ENCODE data around the gene ADAMTS2. TPM values are rescaled to one million over a fixed set of nuclear protein-coding genes. Genes with fewer than 3 reads are reported as not detected.

The ADAMTS2 gene
- total RNA-seq, 1 donor from 2014 or later, result 0.29 TPM

GRCh38 chr5:179148703-179149170 is 196.5 kb downstream of the ADAMTS2 start:
- DNase-seq (ENCODE audit: low read depth), result no peak
- TF ChIP-seq CTCF (conservative IDR thresholded peaks at IDR 0.05; ENCODE audit: low read depth, low read length), result no peak
- no peak overlapping the region for H3K4me3 ChIP-seq (ENCODE audit: low read depth, low read length)

- DNase-seq (ENCODE audit: low read depth), result no peak
- TF ChIP-seq CTCF (conservative IDR thresholded peaks at IDR 0.05; ENCODE audit: low read depth, low read length), result no peak
- H3K4me3 ChIP-seq (ENCODE audit: low read depth, low read length), result no peak overlapping the region
These were observed 197.1 kb downstream of the ADAMTS2 start for GRCh38 chr5:179147991-179148702.

- DNase-seq (ENCODE audit: low read depth), result no peak
- TF ChIP-seq CTCF (conservative IDR thresholded peaks at IDR 0.05; ENCODE audit: low read depth, low read length), result no peak
- no peak overlapping the region for H3K4me3 ChIP-seq (ENCODE audit: low read depth, low read length)
These were observed 199.0 kb downstream of the ADAMTS2 start for GRCh38 chr5:179146277-179146676.

- TF ChIP-seq CTCF (conservative IDR thresholded peaks at IDR 0.05; ENCODE audit: low read depth, low read length), result peak; percentile 42
- no peak overlapping the region for H3K4me3 ChIP-seq (ENCODE audit: low read depth, low read length)
- DNase-seq (ENCODE audit: low read depth), result peak; percentile 19
These were observed 201.8 kb downstream of the ADAMTS2 start for GRCh38 chr5:179143446-179143845.

GRCh38 chr5:179142434-179143198 is 202.6 kb downstream of the ADAMTS2 start:
- peak; percentile 23 for DNase-seq (ENCODE audit: low read depth)
- no peak overlapping the region for H3K4me3 ChIP-seq (ENCODE audit: low read depth, low read length)
- TF ChIP-seq CTCF (conservative IDR thresholded peaks at IDR 0.05; ENCODE audit: low read depth, low read length), result no peak

GRCh38 chr5:179141867-179142266 is 203.4 kb downstream of the ADAMTS2 start:
- no peak for TF ChIP-seq CTCF (conservative IDR thresholded peaks at IDR 0.05; ENCODE audit: low read depth, low read length)
- no peak overlapping the region for H3K4me3 ChIP-seq (ENCODE audit: low read depth, low read length)
- DNase-seq (ENCODE audit: low read depth), result no peak

Measured in epithelial cell of proximal tubule (primary cell).